Spleen (tissue), 11 donors: Measurements from ENCODE around the gene ADGRD1. TPM values are rescaled to one million over a fixed set of nuclear protein-coding genes. Genes with fewer than 3 reads are reported as not detected.
A peak's percentile ranks its signal among the peaks of the same experiment; 100 is the strongest.

ENCODE experiments used
- DNase-seq: peaks from one replicate; pipeline ENCODE4 v3.0.0-alpha.2; 2020
- H3K27ac ChIP-seq, 8 donors: fragments of 200-600 bp; sonication (generic) in 7 of 8; 1 replicate in 4 of 8; 2 replicates in 4 of 8; pipeline versions ENCODE4 v1.5.0 to v1.8.0; 2016 to 2021; ENCODE audit warnings: inconsistent platforms in 4 of 8, mild to moderate bottlenecking in 4 of 8, moderate library complexity in 1 of 8
- H3K27me3 ChIP-seq, 7 donors: fragments of 200-600 bp; sonication (generic) in 6 of 7; replicated peaks in 1 of 7; 1 replicate in 4 of 7; 2 replicates in 3 of 7; pipeline versions ENCODE4 v1.5.0 to v1.8.0; 2016 to 2021; ENCODE audit warnings: inconsistent platforms in 3 of 7, mild to moderate bottlenecking in 1 of 7
- H3K36me3 ChIP-seq, 6 donors: fragments of 200-600 bp; sonication (generic) in 5 of 6; 1 replicate in 4 of 6; 2 replicates in 2 of 6; pipeline versions ENCODE4 v1.5.0 to v1.8.0; 2016 to 2021; ENCODE audit warnings: inconsistent platforms in 2 of 6
- H3K4me1 ChIP-seq, 6 donors: fragments of 200-600 bp; sonication (generic) in 5 of 6; 1 replicate in 3 of 6; 2 replicates in 3 of 6; pipeline versions ENCODE4 v1.5.0 to v1.8.0; 2016 to 2021; ENCODE audit warnings: inconsistent platforms in 3 of 6
- H3K4me3 ChIP-seq, 8 donors: fragments of 200-600 bp; sonication (generic) in 7 of 8; 1 replicate in 4 of 8; 2 replicates in 4 of 8; pipeline versions ENCODE4 v1.5.0 to v1.8.0; 2016 to 2021; ENCODE audit warnings: inconsistent platforms in 4 of 8, mild to moderate bottlenecking in 4 of 8, moderate library complexity in 2 of 8
- H3K9me3 ChIP-seq, 8 donors: fragments of 200-600 bp; sonication (generic) in 7 of 8; 1 replicate in 4 of 8; 2 replicates in 4 of 8; pipeline versions ENCODE4 v1.5.0 to v1.8.0; 2016 to 2021; ENCODE audit warnings: inconsistent platforms in 4 of 8
- CTCF ChIP-seq, 11 experiments: fragments of 200-600 bp in 7 of 11; fragments of 450-650 bp in 4 of 11; sonication (generic) in 4 of 11; IDR thresholded peaks in 8 of 11; conservative IDR thresholded peaks in 3 of 11; 1 replicate in 7 of 11; 2 replicates in 4 of 11; pipeline versions ENCODE4 v1.4.0 to v1.8.0; 2016 to 2021; ENCODE audit warnings: antibody characterized with exemption in 11 of 11, inconsistent platforms in 4 of 11, mild to moderate bottlenecking in 1 of 11
- POLR2A ChIP-seq, 3 donors: fragments of 450-650 bp; IDR thresholded peaks; one replicate each; pipeline ENCODE4 v1.5.1; 2017; ENCODE audit warnings: antibody characterized with exemption in 3 of 3, mild to moderate bottlenecking in 1 of 3
- POLR2AphosphoS5 ChIP-seq, 3 donors: sonication (generic); formaldehyde crosslinking; IDR thresholded peaks; one replicate each; pipeline ENCODE4 v1.5.1; 2017; ENCODE audit warnings: antibody characterized with exemption in 3 of 3
- WGBS, 5 donors: extraction: QIAGEN DNeasy Blood & Tissue Kit in 3 of 5; methylation state at CpG; one replicate each; pipeline versions ENCODE4 v1.1.5 to v1.1.7; 2013 to 2018; 5-methylcytosine and 5-hydroxymethylcytosine counted together
- intact Hi-C: fragments of 100-400 bp; cut with DNase I; formaldehyde crosslinking; loops from one replicate; pipeline ENCODE4 v1.15.0; 2023; ENCODE audit warnings: low total_unique reads
- polyA plus RNA-seq, 3 donors: library from polyadenylated mRNA; stranded (reverse); fragments of 200-250 nt; gene quantifications; one replicate each; pipeline ENCODE4 v1.2.1, GENCODE V29; 2013
- total RNA-seq, 7 donors: library from RNA; depleted of rRNA in 3 of 7; stranded (reverse); fragments of >200 nt in 3 of 7; fragmentation: NEBNext Ultra II Directional in 4 of 7; extraction: Animal tissue kit (Norgen Biotek cat#: 25700) in 4 of 7; gene quantifications; one replicate each; pipeline versions ENCODE4 v1.1.0 to v1.2.1, GENCODE V29; 2016 to 2021
- donor health status: healthy with polysubstance abuse.
- donor health status: DM: no; HTN: no; CAD: no; lungs with moderate emphysema.
- donor health status: DM: no; HTN: no; CAD: no.
- donor health status: Bipolar disorder and iron deficiency.
- donor health status: healthy.
- donor health status: DM: no; HTN: no; CAD: no.
- donor health status: DM: yes; HTN: yes; CAD: no.

The ADGRD1 gene
- total and polyA plus RNA-seq, 10 donors, result 0.89 to 9.7 (median 4.8) TPM

GRCh38 chr12:131155131-131155530, 201.4 kb downstream of the ADGRD1 start:
- H3K4me1 ChIP-seq, result no peaks in the 10 kb centered on the region
- H3K9me3 ChIP-seq, result peaks cover 0 to 14% (median 3%) of the 10 kb centered on the region in 8 donors
- no peak overlapping the region for H3K4me3 ChIP-seq
- WGBS, 5 donors, result 69 to 89% (median 79%) methylated on average over 6 of the region's 6 CpGs
- intact Hi-C loops, result no loop called here
- no peak overlapping the region for H3K27ac ChIP-seq
- peaks cover 0 to 30% (median 0%) of the 10 kb centered on the region in 7 donors for H3K27me3 ChIP-seq
- DNase-seq, result peak; percentile 25
- TF ChIP-seq POLR2A (IDR thresholded peaks at IDR 0.05) (no peak), CTCF (IDR thresholded peaks at IDR 0.05 in 8 of 11, conservative IDR thresholded peaks at IDR 0.05 in 3 of 11) (no peak), POLR2AphosphoS5 (IDR thresholded peaks at IDR 0.05) (no peak)
- no peaks in the 10 kb centered on the region for H3K36me3 ChIP-seq

- Histone ChIP-seq H3K27me3 (peaks cover 0 to 20% (median 0%) of the 10 kb centered on the region in 7 donors), H3K9me3 (no peaks in the 10 kb centered on the region), H3K4me1 (no peaks in the 10 kb centered on the region), H3K27ac (no peak overlapping the region), H3K36me3 (no peaks in the 10 kb centered on the region), H3K4me3 (no peak overlapping the region)
- DNase-seq, result peak; percentile 40
- intact Hi-C loops, result no loop called here
- 65 to 93% (median 91%) methylated on average over 4 of the region's 4 CpGs for WGBS, 5 donors
- TF ChIP-seq POLR2A (IDR thresholded peaks at IDR 0.05) (no peak), POLR2AphosphoS5 (IDR thresholded peaks at IDR 0.05) (no peak), CTCF (IDR thresholded peaks at IDR 0.05 in 8 of 11, conservative IDR thresholded peaks at IDR 0.05 in 3 of 11) (no peak)
Observed at GRCh38 chr12:131157743-131158142, 204.0 kb downstream of the ADGRD1 start.

- Histone ChIP-seq H3K27ac (no peak overlapping the region), H3K9me3 (no peaks in the 10 kb centered on the region), H3K4me3 (no peak overlapping the region), H3K36me3 (no peaks in the 10 kb centered on the region), H3K27me3 (peaks cover 0 to 20% (median 0%) of the 10 kb centered on the region in 7 donors), H3K4me1 (no peaks in the 10 kb centered on the region)
- no peak for DNase-seq
- TF ChIP-seq CTCF (IDR thresholded peaks at IDR 0.05 in 8 of 11, conservative IDR thresholded peaks at IDR 0.05 in 3 of 11) (no peak), POLR2AphosphoS5 (IDR thresholded peaks at IDR 0.05) (no peak), POLR2A (IDR thresholded peaks at IDR 0.05) (no peak)
- 65 to 84% (median 74%) methylated on average over 2 to 3 of the region's 3 CpGs for WGBS, 5 donors
- intact Hi-C loops, result no loop called here
Observed at GRCh38 chr12:131159660-131160059, 206.0 kb downstream of the ADGRD1 start.

- no peak overlapping the region for H3K4me3 ChIP-seq
- H3K4me1 ChIP-seq, result no peaks in the 10 kb centered on the region
- H3K9me3 ChIP-seq, result no peaks in the 10 kb centered on the region
- intact Hi-C loops, result no loop called here
- H3K27ac ChIP-seq, result no peak overlapping the region
- TF ChIP-seq POLR2AphosphoS5 (IDR thresholded peaks at IDR 0.05) (no peak), CTCF (IDR thresholded peaks at IDR 0.05 in 8 of 11, conservative IDR thresholded peaks at IDR 0.05 in 3 of 11) (no peak), POLR2A (IDR thresholded peaks at IDR 0.05) (no peak)
- no peaks in the 10 kb centered on the region for H3K36me3 ChIP-seq
- WGBS, 5 donors, result 79 to 100% (median 89%) methylated on average over 3 of the region's 3 CpGs
- no peak for DNase-seq
- peaks cover 0 to 22% (median 0%) of the 10 kb centered on the region in 7 donors for H3K27me3 ChIP-seq
Observed at GRCh38 chr12:131162113-131162512, 208.4 kb downstream of the ADGRD1 start.
